Lung (tissue), 12 donors: ENCODE results near the gene TULP3. TPM values are rescaled to one million over a fixed set of nuclear protein-coding genes. Genes with fewer than 3 reads are reported as not detected.

Source experiments
- ATAC-seq: fragments of 200-7000 bp; cut with Tn5 transposase; one replicate; pipeline ENCODE4 v1.9.1; 2020; ENCODE audit warnings: moderate number of reproducible peaks; ENCODE audit not compliant: insufficient read depth, low FRiP score
- DNase-seq, 3 donors: peaks; one replicate each; pipeline ENCODE4 v3.0.0-alpha.2; 2013 to 2017
- H3K27ac ChIP-seq, 2 donors: one replicate each; pipeline ENCODE4 v1.5.1; 2013; ENCODE audit warnings: mild to moderate bottlenecking in 2 of 2, moderate library complexity in 2 of 2, control low read depth in 1 of 2, inconsistent platforms in 1 of 2, low read depth in 1 of 2, low read length in 1 of 2
- H3K27me3 ChIP-seq, 3 donors: one replicate each; pipeline ENCODE4 v1.5.1; 2013; ENCODE audit warnings: low read length in 2 of 3; ENCODE audit not compliant: control insufficient read depth in 3 of 3, insufficient read depth in 3 of 3
- H3K36me3 ChIP-seq, 4 donors: one replicate each; pipeline ENCODE4 v1.5.1; 2013; ENCODE audit warnings: low read length in 4 of 4, mild to moderate bottlenecking in 1 of 4, moderate library complexity in 1 of 4; ENCODE audit not compliant: control insufficient read depth in 4 of 4, insufficient read depth in 4 of 4
- H3K4me1 ChIP-seq, 5 donors: one replicate each; pipeline ENCODE4 v1.5.1; 2013; ENCODE audit warnings: low read length in 5 of 5, mild to moderate bottlenecking in 2 of 5, moderate library complexity in 1 of 5; ENCODE audit not compliant: control insufficient read depth in 5 of 5, insufficient read depth in 5 of 5
- H3K4me3 ChIP-seq: one replicate; pipeline ENCODE4 v1.5.1; 2013; ENCODE audit warnings: mild to moderate bottlenecking, control low read depth, moderate library complexity
- H3K9ac ChIP-seq, 2 donors: one replicate each; pipeline ENCODE4 v1.5.1; 2013; ENCODE audit warnings: low read length in 2 of 2, control low read depth in 1 of 2; ENCODE audit not compliant: insufficient read depth in 1 of 2
- H3K9me3 ChIP-seq, 4 donors: one replicate each; pipeline ENCODE4 v1.5.1; 2013; ENCODE audit warnings: low read length in 3 of 4, mild to moderate bottlenecking in 1 of 4, moderate library complexity in 1 of 4; ENCODE audit not compliant: control insufficient read depth in 4 of 4, insufficient read depth in 3 of 4
- WGBS, 2 donors: extraction: QIAGEN DNeasy Blood & Tissue Kit; methylation state at CpG; one replicate each; pipeline ENCODE4 v1.1.7; 2013; 5-methylcytosine and 5-hydroxymethylcytosine counted together
- polyA plus RNA-seq, 2 donors: library from polyadenylated mRNA; stranded (reverse); fragments of 200-250 nt; gene quantifications; one replicate each; pipeline ENCODE4 v1.2.1, GENCODE V29; 2013
- total RNA-seq, 2 donors: library from RNA; depleted of rRNA in 1 of 2; stranded (reverse); fragments of >200 nt in 1 of 2; gene quantifications; one replicate each; pipeline ENCODE4 v1.2.1, GENCODE V29; 2014 to 2021
- TF ChIP-seq, protein P1 (sequence below): IDR thresholded peaks from 2 replicates; pipeline ENCODE4 v1.5.1; 2012; ENCODE audit warnings: mild to moderate bottlenecking; ENCODE audit errors: control extremely low read depth, extremely low read depth
- donor health status: control.
- donor health status: control.
- donor health status: Bipolar disorder and iron deficiency.
- donor health status: healthy.
- donor health status: DM: yes; HTN: yes; CAD: no.

Gene TULP3
- total and polyA plus RNA-seq, 4 donors, result 7.4 to 30.7 (median 13.2) TPM

GRCh38 chr12:2857021-2857431, 33.7 kb upstream of the TULP3 start, which contains the start of gene TEX52:
Gene TEX52, minus strand, starts transcription at chr12:2857039. Its CDS starts 13 bp downstream, at chr12:2857026.
- ATAC-seq (no peak), DNase-seq (peak; percentile 31 to 64 (median 41))
- no peaks in the 10 kb centered on the region for H3K27me3 ChIP-seq
- H3K9me3 ChIP-seq, result no peaks in the 10 kb centered on the region
- peaks cover 0 to 9% (median 4%) of the 10 kb centered on the region in 4 donors for H3K36me3 ChIP-seq
- TF ChIP-seq, protein P1, sequence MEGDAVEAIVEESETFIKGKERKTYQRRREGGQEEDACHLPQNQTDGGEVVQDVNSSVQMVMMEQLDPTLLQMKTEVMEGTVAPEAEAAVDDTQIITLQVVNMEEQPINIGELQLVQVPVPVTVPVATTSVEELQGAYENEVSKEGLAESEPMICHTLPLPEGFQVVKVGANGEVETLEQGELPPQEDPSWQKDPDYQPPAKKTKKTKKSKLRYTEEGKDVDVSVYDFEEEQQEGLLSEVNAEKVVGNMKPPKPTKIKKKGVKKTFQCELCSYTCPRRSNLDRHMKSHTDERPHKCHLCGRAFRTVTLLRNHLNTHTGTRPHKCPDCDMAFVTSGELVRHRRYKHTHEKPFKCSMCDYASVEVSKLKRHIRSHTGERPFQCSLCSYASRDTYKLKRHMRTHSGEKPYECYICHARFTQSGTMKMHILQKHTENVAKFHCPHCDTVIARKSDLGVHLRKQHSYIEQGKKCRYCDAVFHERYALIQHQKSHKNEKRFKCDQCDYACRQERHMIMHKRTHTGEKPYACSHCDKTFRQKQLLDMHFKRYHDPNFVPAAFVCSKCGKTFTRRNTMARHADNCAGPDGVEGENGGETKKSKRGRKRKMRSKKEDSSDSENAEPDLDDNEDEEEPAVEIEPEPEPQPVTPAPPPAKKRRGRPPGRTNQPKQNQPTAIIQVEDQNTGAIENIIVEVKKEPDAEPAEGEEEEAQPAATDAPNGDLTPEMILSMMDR, result no peak
- no peak within 1 kb of the TSS for H3K4me3 ChIP-seq
- H3K27ac ChIP-seq, result no peak within 1 kb of the TSS
- 78 to 93% methylated on average over 3 of the region's 3 CpGs for WGBS, 2 donors
- H3K4me1 ChIP-seq, result no peaks in the 10 kb centered on the region
- H3K9ac ChIP-seq, result no peak within 1 kb of the TSS

DNA sequence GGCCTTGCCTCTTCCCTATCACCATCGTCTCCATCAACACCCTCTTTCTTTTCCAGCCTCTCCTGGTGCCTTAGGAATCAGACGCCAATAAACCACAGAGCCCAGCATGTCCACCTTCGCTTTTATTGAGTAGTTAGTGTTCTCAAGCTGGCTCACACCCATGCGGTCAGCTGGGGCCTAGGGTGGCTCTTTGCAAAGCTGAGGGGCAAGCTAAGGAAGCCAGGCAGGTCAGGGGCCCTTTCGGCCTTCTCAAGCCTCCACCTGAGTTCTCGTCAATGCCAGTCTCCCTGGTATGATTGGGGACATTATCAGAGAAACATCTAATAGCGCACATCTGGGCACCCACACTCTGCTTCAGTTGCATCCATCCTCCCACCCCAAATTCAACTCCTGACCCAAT, 33.1 kb upstream of the TULP3 start:
- Histone ChIP-seq H3K9me3 (no peaks in the 10 kb centered on the region), H3K27me3 (no peaks in the 10 kb centered on the region), H3K4me3 (no peak overlapping the region), H3K4me1 (no peaks in the 10 kb centered on the region), H3K9ac (no peak overlapping the region), H3K36me3 (peaks cover 0 to 9% (median 4%) of the 10 kb centered on the region in 4 donors), H3K27ac (no peak overlapping the region)
- TF ChIP-seq, protein P1, result no peak
- 95 to 96% methylated on average over 7 of the region's 7 CpGs for WGBS, 2 donors
- ATAC-seq, result no peak
- no peak for DNase-seq

GRCh38 chr12:2858334-2858733, 32.4 kb upstream of the TULP3 start:
- DNase-seq (no peak), ATAC-seq (no peak)
- Histone ChIP-seq H3K9ac (no peak overlapping the region), H3K27ac (peak overlapping the region in 1 of 2 donors; percentile 10), H3K36me3 (peaks cover 0 to 15% (median 6%) of the 10 kb centered on the region in 4 donors), H3K4me3 (no peak overlapping the region), H3K9me3 (no peaks in the 10 kb centered on the region), H3K27me3 (no peaks in the 10 kb centered on the region), H3K4me1 (no peaks in the 10 kb centered on the region)
- 92 to 93% methylated on average over 2 of the region's 2 CpGs for WGBS, 2 donors
- TF ChIP-seq, protein P1, result no peak

- peak in 1 of 3 donors; percentile 15 for DNase-seq
- no peak for ATAC-seq
- WGBS, 2 donors, result 81 to 86% methylated on average over 12 of the region's 12 CpGs
- Histone ChIP-seq H3K9me3 (no peaks in the 10 kb centered on the region), H3K9ac (no peak overlapping the region), H3K27ac (no peak overlapping the region), H3K4me3 (no peak overlapping the region), H3K27me3 (no peaks in the 10 kb centered on the region), H3K4me1 (no peaks in the 10 kb centered on the region), H3K36me3 (peaks cover 0 to 16% (median 6%) of the 10 kb centered on the region in 4 donors)
- TF ChIP-seq, protein P1, result no peak
These were observed 31.7 kb upstream of the TULP3 start for GRCh38 chr12:2858944-2859421.
